Nephron progenitor cell (in vitro differentiated cells): ENCODE data around the gene ADGRG1.

ENCODE experiments used
- DNase-seq: peaks from one replicate; pipeline ENCODE4 v3.0.0; 2021
- H3K27ac Mint-ChIP-seq: 2 replicates; pipeline ENCODE4 v1.8.0; 2021; ENCODE audit warnings: mild to moderate bottlenecking, moderate library complexity, mixed read lengths
- H3K27me3 Mint-ChIP-seq: 2 replicates; pipeline ENCODE4 v1.8.0; 2021; ENCODE audit warnings: mild to moderate bottlenecking, low read depth, mixed read lengths; ENCODE audit not compliant: poor library complexity
- H3K36me3 Mint-ChIP-seq: 2 replicates; pipeline ENCODE4 v1.8.0; 2021; ENCODE audit warnings: low read depth, mixed read lengths
- H3K4me1 Mint-ChIP-seq: 2 replicates; pipeline ENCODE4 v1.8.0; 2021; ENCODE audit warnings: mixed read lengths
- H3K4me3 Mint-ChIP-seq: 2 replicates; pipeline ENCODE4 v1.8.0; 2021; ENCODE audit warnings: mild to moderate bottlenecking, moderate library complexity, mixed read lengths
- H3K9me3 Mint-ChIP-seq: 2 replicates; pipeline ENCODE4 v1.8.0; 2021; ENCODE audit warnings: mild to moderate bottlenecking, moderate library complexity, mixed read lengths
- CTCF ChIP-seq: fragments of 200-600 bp; sonication (generic); IDR thresholded peaks from 2 replicates; pipeline ENCODE4 v1.5.0; 2021; ENCODE audit warnings: antibody characterized with exemption

The ADGRG1 gene

GRCh38 chr16:57681950-57682728 is 53.7 kb downstream of the ADGRG1 start:
- Mint-ChIP-seq H3K9me3 (no peaks in the 10 kb centered on the region), H3K4me3 (no peak overlapping the region), H3K36me3 (no peaks in the 10 kb centered on the region), H3K4me1 (peaks cover 58% of the 10 kb centered on the region), H3K27ac (no peak overlapping the region), H3K27me3 (no peaks in the 10 kb centered on the region)
- no peak for TF ChIP-seq CTCF
- DNase-seq, result no peak

DNA sequence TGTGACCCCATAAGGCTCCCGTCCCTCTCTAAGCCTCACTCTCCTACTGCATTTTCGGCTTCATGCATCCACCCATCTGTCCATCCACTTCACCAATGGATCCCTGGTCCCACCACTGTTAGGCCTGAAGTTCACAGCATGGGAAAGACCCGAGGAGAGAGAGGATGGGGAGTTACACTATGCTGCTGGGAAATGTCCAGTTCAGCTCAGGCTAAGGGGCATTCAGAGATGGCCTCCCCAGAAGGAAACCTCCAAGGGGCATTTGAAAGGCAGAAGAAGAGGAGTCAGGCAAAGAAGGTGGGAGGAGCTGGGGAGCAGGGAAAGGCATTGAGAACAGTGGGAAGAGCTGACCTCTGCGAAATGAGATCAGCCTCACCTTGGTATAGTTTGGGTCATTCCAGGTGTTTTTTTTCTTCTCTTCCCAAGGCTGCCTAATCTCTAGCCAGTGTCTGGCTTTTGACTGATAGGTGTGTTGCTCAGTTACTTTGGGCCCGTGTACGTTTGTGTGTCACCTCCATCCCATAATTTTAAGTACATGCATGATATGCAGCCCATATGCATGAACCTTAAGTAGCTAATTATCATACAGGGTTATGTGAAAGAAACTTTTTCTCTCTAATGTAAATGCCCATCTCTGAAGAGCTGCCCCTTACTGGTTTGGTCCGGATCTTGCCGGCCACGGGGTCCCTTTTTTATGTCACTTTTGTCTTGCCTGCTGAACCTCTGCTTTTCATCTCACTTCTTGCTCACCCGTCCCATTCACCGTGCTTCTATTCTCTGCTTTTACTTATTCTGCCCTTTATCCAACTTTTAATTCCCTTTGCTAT is 54.6 kb downstream of the ADGRG1 start:
- DNase-seq, result no peak
- H3K36me3 Mint-ChIP-seq, result no peaks in the 10 kb centered on the region
- H3K4me3 Mint-ChIP-seq, result no peak overlapping the region
- TF ChIP-seq CTCF, result no peak
- no peak overlapping the region for H3K27ac Mint-ChIP-seq
- H3K27me3 Mint-ChIP-seq, result no peaks in the 10 kb centered on the region
- H3K9me3 Mint-ChIP-seq, result no peaks in the 10 kb centered on the region
- H3K4me1 Mint-ChIP-seq, result peaks cover 52% of the 10 kb centered on the region

DNA sequence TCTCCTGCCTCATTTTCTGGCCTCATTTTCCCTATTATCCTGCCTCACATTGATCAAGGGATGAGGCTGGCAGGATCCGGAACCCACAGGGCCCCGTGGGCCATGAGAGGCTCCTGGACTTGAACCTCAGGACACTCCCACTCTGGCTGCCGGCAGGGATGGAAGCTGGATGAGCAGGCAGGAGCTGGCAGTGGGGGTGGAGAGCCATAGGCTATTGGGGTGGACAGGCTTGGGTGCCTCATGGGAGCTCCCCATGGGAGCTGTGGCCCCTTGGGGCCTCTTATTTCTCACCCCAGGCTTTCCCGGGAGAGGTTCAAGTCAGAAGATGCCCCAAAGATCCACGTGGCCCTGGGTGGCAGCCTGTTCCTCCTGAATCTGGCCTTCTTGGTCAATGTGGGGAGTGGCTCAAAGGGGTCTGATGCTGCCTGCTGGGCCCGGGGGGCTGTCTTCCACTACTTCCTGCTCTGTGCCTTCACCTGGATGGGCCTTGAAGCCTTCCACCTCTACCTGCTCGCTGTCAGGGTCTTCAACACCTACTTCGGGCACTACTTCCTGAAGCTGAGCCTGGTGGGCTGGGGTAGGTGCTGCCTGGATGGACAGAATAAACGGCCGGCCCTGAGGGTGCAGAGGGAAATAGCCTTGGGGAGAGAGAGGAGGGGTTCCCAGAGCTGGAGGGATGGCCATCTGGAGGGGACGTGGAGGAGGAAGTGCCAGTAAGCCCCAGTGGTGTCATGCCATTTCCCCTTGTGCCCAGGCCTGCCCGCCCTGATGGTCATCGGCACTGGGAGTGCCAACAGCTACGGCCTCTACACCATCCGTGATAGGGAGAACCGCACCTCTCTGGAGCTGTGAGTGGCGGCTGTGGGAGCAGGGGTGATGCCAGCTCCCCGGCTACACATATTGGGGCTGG is 55.5 kb downstream of the ADGRG1 start:
- H3K27me3 Mint-ChIP-seq, result no peaks in the 10 kb centered on the region
- no peaks in the 10 kb centered on the region for H3K36me3 Mint-ChIP-seq
- peaks cover 52% of the 10 kb centered on the region for H3K4me1 Mint-ChIP-seq
- no peak for TF ChIP-seq CTCF
- no peaks in the 10 kb centered on the region for H3K9me3 Mint-ChIP-seq
- H3K4me3 Mint-ChIP-seq, result no peak overlapping the region
- DNase-seq, result no peak
- H3K27ac Mint-ChIP-seq, result no peak overlapping the region

DNA sequence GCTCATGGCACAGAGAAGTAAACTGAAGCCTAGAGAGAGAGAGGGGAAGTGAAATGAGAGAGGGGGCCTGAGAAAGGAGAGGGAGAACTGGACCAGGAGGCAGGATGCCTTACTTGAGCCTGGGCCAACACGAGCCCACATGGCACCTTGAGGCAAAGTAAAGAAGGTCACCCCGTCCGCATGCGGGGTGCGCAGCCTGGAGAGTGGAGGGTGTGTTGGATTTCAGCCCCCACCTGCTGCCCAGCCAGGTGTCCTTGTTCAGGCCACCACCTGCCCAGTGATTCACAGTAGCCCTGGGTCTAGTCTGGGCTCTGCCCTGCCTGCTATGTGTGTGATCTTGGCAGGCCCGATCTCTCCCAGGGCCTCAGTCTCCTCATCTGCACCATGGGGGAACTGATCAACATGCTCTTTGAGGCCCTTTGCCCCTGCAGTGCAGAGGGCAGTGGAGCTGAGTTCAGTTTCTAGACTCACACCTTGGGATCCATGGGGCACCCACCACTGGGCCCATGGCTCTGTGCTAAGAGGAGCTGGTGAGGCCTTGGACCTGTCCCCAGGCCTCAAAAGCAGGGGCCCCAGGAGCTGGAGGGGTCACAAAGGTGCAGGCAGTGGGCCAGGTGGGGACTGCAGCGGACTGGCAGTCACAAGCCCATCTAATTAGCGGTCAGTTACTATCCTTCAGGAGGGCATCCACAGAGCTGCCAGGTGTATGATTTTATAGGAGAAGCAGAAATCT is 56.4 kb downstream of the ADGRG1 start:
- Mint-ChIP-seq H3K4me3 (no peak overlapping the region), H3K27me3 (no peaks in the 10 kb centered on the region), H3K4me1 (peaks cover 53% of the 10 kb centered on the region), H3K9me3 (no peaks in the 10 kb centered on the region), H3K27ac (no peak overlapping the region), H3K36me3 (no peaks in the 10 kb centered on the region)
- no peak for TF ChIP-seq CTCF
- DNase-seq, result no peak

- no peak overlapping the region for H3K27ac Mint-ChIP-seq
- no peaks in the 10 kb centered on the region for H3K27me3 Mint-ChIP-seq
- no peak for TF ChIP-seq CTCF
- no peaks in the 10 kb centered on the region for H3K9me3 Mint-ChIP-seq
- H3K4me3 Mint-ChIP-seq, result no peak overlapping the region
- DNase-seq, result no peak
- no peaks in the 10 kb centered on the region for H3K36me3 Mint-ChIP-seq
- peaks cover 55% of the 10 kb centered on the region for H3K4me1 Mint-ChIP-seq
These were observed 57.2 kb downstream of the ADGRG1 start for GRCh38 chr16:57685633-57686032.
